ENCODE measurements around the gene NHERF1.
A peak's percentile ranks its signal among the peaks of the same experiment; 100 is the strongest.

The NHERF1 gene

GRCh38 chr17:74746922-74747321 lies 1.5 kb upstream of the NHERF1 start:
- in situ Hi-C loops (cut with HindIII; ENCODE audit: low pct_ligation_motif_present, low sequenced_read_pairs), result no loop called here
- no peak for DNase-seq
- Histone ChIP-seq H3K27ac (no peak overlapping the region), H3K27me3 (replicated peaks) (no peaks in the 10 kb centered on the region), H3K36me3 (replicated peaks) (no peaks in the 10 kb centered on the region), H3K4me3 (ENCODE audit: low read depth, low read length) (no peak overlapping the region)
- no peak for TF ChIP-seq CTCF (IDR thresholded peaks at IDR 0.05; ENCODE audit: low read depth, low read length, missing control alignments)

GRCh38 chr17:74748279-74748528 lies 224 bp upstream of the NHERF1 start:
- no peaks in the 10 kb centered on the region for H3K27me3 ChIP-seq (replicated peaks)
- no peak for DNase-seq
- no peak overlapping the region for H3K27ac ChIP-seq
- peak overlapping the region; percentile 52 for H3K4me3 ChIP-seq (ENCODE audit: low read depth, low read length)
- in situ Hi-C loops (cut with HindIII; ENCODE audit: low pct_ligation_motif_present, low sequenced_read_pairs), result no loop called here
- no peak for TF ChIP-seq CTCF (IDR thresholded peaks at IDR 0.05; ENCODE audit: low read depth, low read length, missing control alignments)
- H3K36me3 ChIP-seq (replicated peaks), result no peaks in the 10 kb centered on the region

GRCh38 chr17:74749279-74750038 lies 1.0 kb downstream of the NHERF1 start:
- Histone ChIP-seq H3K27ac (no peak overlapping the region), H3K27me3 (replicated peaks) (no peaks in the 10 kb centered on the region), H3K36me3 (replicated peaks) (no peaks in the 10 kb centered on the region), H3K4me3 (ENCODE audit: low read depth, low read length) (peak overlapping the region; percentile 69)
- TF ChIP-seq CTCF (IDR thresholded peaks at IDR 0.05; ENCODE audit: low read depth, low read length, missing control alignments), result no peak
- in situ Hi-C loops (cut with HindIII; ENCODE audit: low pct_ligation_motif_present, low sequenced_read_pairs), result no loop called here
- no peak for DNase-seq

- no peak for DNase-seq
- no peaks in the 10 kb centered on the region for H3K36me3 ChIP-seq (replicated peaks)
- H3K4me3 ChIP-seq (ENCODE audit: low read depth, low read length), result peak overlapping the region; percentile 69
- H3K27me3 ChIP-seq (replicated peaks), result no peaks in the 10 kb centered on the region
- in situ Hi-C loops (cut with HindIII; ENCODE audit: low pct_ligation_motif_present, low sequenced_read_pairs), result no loop called here
- no peak for TF ChIP-seq CTCF (IDR thresholded peaks at IDR 0.05; ENCODE audit: low read depth, low read length, missing control alignments)
- no peak overlapping the region for H3K27ac ChIP-seq
Measured at GRCh38 chr17:74750039-74750326, 1.6 kb downstream of the NHERF1 start.

- TF ChIP-seq CTCF (IDR thresholded peaks at IDR 0.05; ENCODE audit: low read depth, low read length, missing control alignments), result no peak
- in situ Hi-C loops (cut with HindIII; ENCODE audit: low pct_ligation_motif_present, low sequenced_read_pairs), result no loop called here
- Histone ChIP-seq H3K27ac (no peak overlapping the region), H3K27me3 (replicated peaks) (no peaks in the 10 kb centered on the region), H3K36me3 (replicated peaks) (no peaks in the 10 kb centered on the region), H3K4me3 (ENCODE audit: low read depth, low read length) (peak overlapping the region; percentile 69)
- no peak for DNase-seq
Measured at GRCh38 chr17:74750327-74751069, 2.1 kb downstream of the NHERF1 start.

GRCh38 chr17:74752415-74752814 lies 4.0 kb downstream of the NHERF1 start:
- no peak for TF ChIP-seq CTCF (IDR thresholded peaks at IDR 0.05; ENCODE audit: low read depth, low read length, missing control alignments)
- Histone ChIP-seq H3K36me3 (replicated peaks) (no peaks in the 10 kb centered on the region), H3K27me3 (replicated peaks) (no peaks in the 10 kb centered on the region), H3K4me3 (ENCODE audit: low read depth, low read length) (no peak overlapping the region), H3K27ac (no peak overlapping the region)
- in situ Hi-C loops (cut with HindIII; ENCODE audit: low pct_ligation_motif_present, low sequenced_read_pairs), result no loop called here
- no peak for DNase-seq

All from brain microvascular endothelial cell (primary cell).